Panc1 (cell line): ENCODE measurements around the gene FNDC11.

Experiments
- POLR2AphosphoS5 ChIP-seq: IDR thresholded peaks from 2 replicates; pipeline ENCODE4 v1.6.1; 2012; ENCODE audit warnings: mild to moderate bottlenecking, low read depth, low read length, moderate library complexity
- TCF7L2 ChIP-seq: IDR thresholded peaks from 2 replicates; pipeline ENCODE4 v1.6.1; 2011; ENCODE audit warnings: mild to moderate bottlenecking, low read depth, low read length, inconsistent platforms
- TF ChIP-seq, protein P1 (sequence below): fragments of 450-650 bp; IDR thresholded peaks from 2 replicates; pipeline ENCODE4 v1.5.1; 2017; ENCODE audit warnings: mild to moderate bottlenecking

DNA sequence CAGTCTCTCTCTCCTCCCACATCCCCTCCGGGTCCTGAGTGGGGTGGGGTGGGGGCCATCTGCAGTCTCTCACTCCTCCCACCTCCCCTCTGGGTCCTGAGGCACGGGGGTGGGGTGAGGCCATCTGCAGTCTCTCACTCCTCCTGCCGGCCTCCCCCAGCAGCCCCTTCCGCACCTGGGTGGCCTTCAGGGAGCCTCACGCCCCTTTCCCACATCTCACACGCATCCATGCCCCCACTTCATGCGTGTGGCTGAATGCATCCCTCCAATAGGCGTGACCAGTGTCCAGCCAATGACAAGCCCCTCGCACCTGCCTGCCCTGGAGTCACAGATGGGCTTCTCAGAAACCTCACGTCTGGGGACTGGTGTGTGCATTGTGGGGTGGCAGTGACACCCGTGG, 5.4 kb upstream of the FNDC11 start:
- TF ChIP-seq, protein P1, sequence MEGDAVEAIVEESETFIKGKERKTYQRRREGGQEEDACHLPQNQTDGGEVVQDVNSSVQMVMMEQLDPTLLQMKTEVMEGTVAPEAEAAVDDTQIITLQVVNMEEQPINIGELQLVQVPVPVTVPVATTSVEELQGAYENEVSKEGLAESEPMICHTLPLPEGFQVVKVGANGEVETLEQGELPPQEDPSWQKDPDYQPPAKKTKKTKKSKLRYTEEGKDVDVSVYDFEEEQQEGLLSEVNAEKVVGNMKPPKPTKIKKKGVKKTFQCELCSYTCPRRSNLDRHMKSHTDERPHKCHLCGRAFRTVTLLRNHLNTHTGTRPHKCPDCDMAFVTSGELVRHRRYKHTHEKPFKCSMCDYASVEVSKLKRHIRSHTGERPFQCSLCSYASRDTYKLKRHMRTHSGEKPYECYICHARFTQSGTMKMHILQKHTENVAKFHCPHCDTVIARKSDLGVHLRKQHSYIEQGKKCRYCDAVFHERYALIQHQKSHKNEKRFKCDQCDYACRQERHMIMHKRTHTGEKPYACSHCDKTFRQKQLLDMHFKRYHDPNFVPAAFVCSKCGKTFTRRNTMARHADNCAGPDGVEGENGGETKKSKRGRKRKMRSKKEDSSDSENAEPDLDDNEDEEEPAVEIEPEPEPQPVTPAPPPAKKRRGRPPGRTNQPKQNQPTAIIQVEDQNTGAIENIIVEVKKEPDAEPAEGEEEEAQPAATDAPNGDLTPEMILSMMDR = no peak
- TF ChIP-seq POLR2AphosphoS5 (no peak), TCF7L2 (no peak)
